Type B pancreatic cell (in vitro differentiated cells): ENCODE measurements around the gene HYDIN. TPM values are rescaled to one million over a fixed set of nuclear protein-coding genes. Genes with fewer than 3 reads are reported as not detected.
A peak's percentile ranks its signal among the peaks of the same experiment; 100 is the strongest.

Experiments used
- DNase-seq: peaks from one replicate; pipeline ENCODE4 v3.0.0; 2021; ENCODE audit warnings: mixed read lengths; ENCODE audit not compliant: unreplicated experiment; ENCODE audit errors: extremely low spot score
- H3K27ac Mint-ChIP-seq: 2 replicates; pipeline ENCODE4 v1.8.0; 2021; ENCODE audit warnings: mild to moderate bottlenecking, mixed read lengths
- H3K27me3 Mint-ChIP-seq: 2 replicates; pipeline ENCODE4 v1.8.0; 2021; ENCODE audit warnings: mixed read lengths
- H3K36me3 Mint-ChIP-seq: 2 replicates; pipeline ENCODE4 v1.8.0; 2021; ENCODE audit warnings: mixed read lengths
- H3K4me1 Mint-ChIP-seq: one replicate; pipeline ENCODE4 v1.8.0; 2021; ENCODE audit warnings: mixed read lengths; ENCODE audit not compliant: unreplicated experiment
- H3K4me3 Mint-ChIP-seq: 2 replicates; pipeline ENCODE4 v1.8.0; 2021; ENCODE audit warnings: mild to moderate bottlenecking, mixed read lengths
- H3K9me3 Mint-ChIP-seq: 2 replicates; pipeline ENCODE4 v1.8.0; 2021; ENCODE audit warnings: mixed read lengths
- total RNA-seq: library from RNA; stranded (reverse); gene quantifications from 2 replicates; pipeline ENCODE4 v1.2.1, GENCODE V29; 2021; ENCODE audit warnings: low replicate concordance
- TF ChIP-seq, protein P1 (sequence below): fragments of 200-600 bp; sonication (generic); conservative IDR thresholded peaks from 2 replicates; pipeline ENCODE4 v1.5.0; 2021; ENCODE audit warnings: antibody characterized with exemption, mild to moderate bottlenecking

HYDIN gene
- total RNA-seq, 1 donor from 2014 or later: 19.7 TPM

DNA sequence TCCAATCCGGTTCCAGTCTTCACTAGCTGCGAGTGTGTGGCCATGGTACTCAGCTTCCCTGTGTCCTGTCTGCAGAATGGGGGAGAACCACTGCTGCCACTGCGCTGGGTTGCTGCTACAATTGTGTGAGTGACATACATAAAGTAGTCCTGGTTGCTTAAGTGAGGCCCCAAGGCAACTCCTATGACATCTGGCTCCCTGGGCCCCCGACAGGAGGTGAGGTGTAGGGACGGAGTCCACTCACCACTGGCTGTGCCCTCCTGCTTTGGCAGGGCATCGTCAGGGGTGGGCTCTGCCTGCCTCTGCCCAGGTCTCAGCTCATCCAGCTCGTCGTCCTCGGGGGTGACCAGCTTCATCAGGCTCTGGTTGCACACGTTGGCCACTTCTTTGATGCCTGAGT lies 450.0 kb downstream of the HYDIN start:
- Mint-ChIP-seq H3K27ac (no peak overlapping the region), H3K9me3 (no peaks in the 10 kb centered on the region), H3K4me1 (peaks cover 11% of the 10 kb centered on the region), H3K4me3 (no peak overlapping the region), H3K27me3 (peaks cover 3% of the 10 kb centered on the region), H3K36me3 (peaks cover 20% of the 10 kb centered on the region)
- no peak for DNase-seq
- TF ChIP-seq, protein P1, sequence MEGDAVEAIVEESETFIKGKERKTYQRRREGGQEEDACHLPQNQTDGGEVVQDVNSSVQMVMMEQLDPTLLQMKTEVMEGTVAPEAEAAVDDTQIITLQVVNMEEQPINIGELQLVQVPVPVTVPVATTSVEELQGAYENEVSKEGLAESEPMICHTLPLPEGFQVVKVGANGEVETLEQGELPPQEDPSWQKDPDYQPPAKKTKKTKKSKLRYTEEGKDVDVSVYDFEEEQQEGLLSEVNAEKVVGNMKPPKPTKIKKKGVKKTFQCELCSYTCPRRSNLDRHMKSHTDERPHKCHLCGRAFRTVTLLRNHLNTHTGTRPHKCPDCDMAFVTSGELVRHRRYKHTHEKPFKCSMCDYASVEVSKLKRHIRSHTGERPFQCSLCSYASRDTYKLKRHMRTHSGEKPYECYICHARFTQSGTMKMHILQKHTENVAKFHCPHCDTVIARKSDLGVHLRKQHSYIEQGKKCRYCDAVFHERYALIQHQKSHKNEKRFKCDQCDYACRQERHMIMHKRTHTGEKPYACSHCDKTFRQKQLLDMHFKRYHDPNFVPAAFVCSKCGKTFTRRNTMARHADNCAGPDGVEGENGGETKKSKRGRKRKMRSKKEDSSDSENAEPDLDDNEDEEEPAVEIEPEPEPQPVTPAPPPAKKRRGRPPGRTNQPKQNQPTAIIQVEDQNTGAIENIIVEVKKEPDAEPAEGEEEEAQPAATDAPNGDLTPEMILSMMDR: no peak

DNA sequence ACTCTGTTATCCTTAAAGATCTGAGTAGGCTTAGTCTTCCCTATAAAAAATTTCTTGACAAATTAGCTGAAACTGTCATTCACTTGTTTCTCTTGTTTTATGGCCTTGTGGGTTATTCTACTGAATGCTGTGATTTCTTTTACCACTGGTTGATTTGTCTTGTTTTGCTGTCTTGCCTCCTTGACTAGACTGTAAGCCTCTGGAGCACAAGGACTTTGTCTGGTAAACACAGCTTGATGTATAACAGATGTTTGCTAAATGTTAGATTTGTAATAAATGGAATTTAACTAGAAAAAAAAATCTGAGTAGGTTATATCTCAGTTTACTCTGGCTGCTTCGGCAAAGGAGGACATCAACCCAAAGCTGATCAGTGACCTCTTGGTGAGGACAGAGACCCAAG lies 451.2 kb downstream of the HYDIN start:
- Mint-ChIP-seq H3K9me3 (no peaks in the 10 kb centered on the region), H3K36me3 (peaks cover 20% of the 10 kb centered on the region), H3K27me3 (peaks cover 3% of the 10 kb centered on the region), H3K4me1 (peaks cover 11% of the 10 kb centered on the region), H3K27ac (peak overlapping the region; percentile 95), H3K4me3 (peak overlapping the region; percentile 79)
- no peak for DNase-seq
- TF ChIP-seq, protein P1: no peak

DNA sequence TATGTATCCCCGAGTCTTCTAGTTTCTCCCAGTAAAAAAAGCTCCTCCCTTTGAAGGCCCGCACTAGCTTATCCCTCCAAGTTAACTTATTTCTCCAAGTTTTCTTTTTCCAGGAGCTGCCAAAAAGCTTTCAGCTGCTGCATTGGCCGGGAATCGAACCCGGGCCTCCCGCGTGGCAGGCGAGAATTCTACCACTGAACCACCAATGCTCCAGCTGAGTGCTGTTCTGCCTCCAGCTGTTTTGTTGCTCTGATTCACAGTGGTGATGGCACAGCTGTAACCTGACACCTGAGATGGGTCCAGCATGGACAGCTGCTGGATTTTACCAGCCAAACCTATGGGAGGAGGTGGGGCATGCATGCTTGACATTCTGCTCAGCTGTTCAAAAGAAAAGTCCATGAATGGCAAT lies 451.6 kb downstream of the HYDIN start:
- peak overlapping the region; percentile 95 for H3K27ac Mint-ChIP-seq
- peaks cover 3% of the 10 kb centered on the region for H3K27me3 Mint-ChIP-seq
- DNase-seq: peak; percentile 87
- TF ChIP-seq, protein P1: no peak
- H3K36me3 Mint-ChIP-seq: peaks cover 20% of the 10 kb centered on the region
- H3K4me1 Mint-ChIP-seq: peaks cover 11% of the 10 kb centered on the region
- peak overlapping the region; percentile 79 for H3K4me3 Mint-ChIP-seq
- H3K9me3 Mint-ChIP-seq: no peaks in the 10 kb centered on the region

DNA sequence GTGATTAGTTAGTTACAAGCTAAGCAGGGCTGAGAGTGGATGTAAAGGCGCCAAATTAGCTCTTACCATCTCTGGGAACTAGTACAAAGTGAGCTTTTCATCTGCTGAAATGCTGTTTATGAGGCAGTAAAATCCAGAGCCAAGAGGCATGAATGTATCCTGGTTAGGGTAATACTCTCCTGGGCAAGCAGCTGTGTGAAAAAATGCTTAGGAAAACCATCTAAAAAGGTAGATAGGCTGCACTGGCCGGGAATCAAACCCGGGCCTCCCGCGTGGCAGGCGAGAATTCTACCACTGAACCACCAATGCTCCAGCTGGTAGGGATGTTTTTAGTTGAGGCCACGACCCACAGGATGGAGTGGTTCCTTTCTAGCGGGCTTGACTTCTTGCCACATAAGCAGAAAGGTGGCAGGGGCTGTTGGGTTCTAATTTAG lies 452.5 kb downstream of the HYDIN start:
- Mint-ChIP-seq H3K9me3 (no peaks in the 10 kb centered on the region), H3K27ac (no peak overlapping the region), H3K4me3 (no peak overlapping the region), H3K36me3 (peaks cover 17% of the 10 kb centered on the region), H3K4me1 (peaks cover 11% of the 10 kb centered on the region), H3K27me3 (peaks cover 3% of the 10 kb centered on the region)
- TF ChIP-seq, protein P1: no peak
- no peak for DNase-seq

DNA sequence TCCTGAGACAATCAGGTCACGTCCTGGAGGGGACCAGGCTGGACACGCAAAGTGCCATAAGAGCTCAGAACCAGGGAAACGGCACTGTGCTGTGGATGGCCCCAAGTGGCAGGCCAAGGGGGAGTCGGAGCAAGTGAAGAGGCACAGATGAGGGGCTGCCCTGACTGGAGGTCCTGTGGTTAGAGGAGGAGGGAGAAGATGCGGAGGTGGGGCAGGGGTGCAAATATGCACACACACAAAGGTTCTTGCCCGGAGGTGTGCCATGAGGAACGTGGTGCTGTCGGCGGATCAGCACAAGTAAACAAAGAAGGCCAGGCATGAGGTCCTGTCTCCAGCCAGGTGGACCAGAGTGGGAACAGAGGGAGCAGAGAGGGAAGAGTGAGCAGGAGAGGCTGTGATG lies 453.0 kb downstream of the HYDIN start:
- peaks cover 11% of the 10 kb centered on the region for H3K4me1 Mint-ChIP-seq

More for the DNA sequence above, 453.0 kb downstream of the HYDIN start:
- Mint-ChIP-seq H3K27ac (peak overlapping the region; percentile 52), H3K9me3 (no peaks in the 10 kb centered on the region), H3K4me3 (no peak overlapping the region), H3K36me3 (peaks cover 17% of the 10 kb centered on the region), H3K27me3 (peaks cover 3% of the 10 kb centered on the region)
- TF ChIP-seq, protein P1: no peak
- no peak for DNase-seq
